Erythroblast (primary cell): ENCODE data around the gene DHX38.

Experiments
- DNase-seq, 2 experiments: peaks; one replicate each; lab custom pipeline; 2025; lab: John Stamatoyannopoulos, UW
- GATA1 ChIP-seq: IDR thresholded peaks from 2 replicates; pipeline ENCODE4 v1.6.1; 2011; ENCODE audit warnings: low read depth, mild to moderate bottlenecking, control low read depth, low read length, moderate library complexity
- POLR2A ChIP-seq: IDR thresholded peaks from 2 replicates; pipeline ENCODE4 v1.6.1; 2011; ENCODE audit warnings: mild to moderate bottlenecking, low read length

The DHX38 gene

GRCh38 chr16:72122916-72123315 is 29.3 kb downstream of the DHX38 start:
- TF ChIP-seq GATA1 (no peak), POLR2A (no peak)

GRCh38 chr16:72123426-72123825 is 29.8 kb downstream of the DHX38 start:
- TF ChIP-seq GATA1 = no peak
- TF ChIP-seq POLR2A = no peak
- DNase-seq = no peak

More at GRCh38 chr16:72122916-72123315, 29.3 kb downstream of the DHX38 start:
- no peak for DNase-seq

GRCh38 chr16:72124148-72124547 is 30.5 kb downstream of the DHX38 start:
- no peak for DNase-seq
- TF ChIP-seq POLR2A = no peak
- no peak for TF ChIP-seq GATA1

GRCh38 chr16:72124761-72125634 is 31.4 kb downstream of the DHX38 start:
- peak; percentile 60 to 81 for DNase-seq
- TF ChIP-seq GATA1 (no peak), POLR2A (no peak)

- TF ChIP-seq POLR2A (no peak), GATA1 (no peak)
- DNase-seq = no peak
Observed at GRCh38 chr16:72125635-72126428, 32.2 kb downstream of the DHX38 start.

- TF ChIP-seq POLR2A (no peak), GATA1 (no peak)
- no peak for DNase-seq
Observed at GRCh38 chr16:72126429-72126765, 32.8 kb downstream of the DHX38 start.

- no peak for DNase-seq
- TF ChIP-seq GATA1 (no peak), POLR2A (no peak)
Observed at GRCh38 chr16:72128701-72129100, 35.1 kb downstream of the DHX38 start.

GRCh38 chr16:72129976-72130656 is 36.5 kb downstream of the DHX38 start:
- TF ChIP-seq POLR2A (no peak), GATA1 (no peak)
- DNase-seq = no peak

- DNase-seq = no peak
- TF ChIP-seq GATA1 (no peak), POLR2A (no peak)
Observed at GRCh38 chr16:72131036-72131435, 37.4 kb downstream of the DHX38 start.

- no peak for DNase-seq
- no peak for TF ChIP-seq POLR2A
- TF ChIP-seq GATA1 = no peak
Observed at GRCh38 chr16:72132726-72133125, 39.1 kb downstream of the DHX38 start.

GRCh38 chr16:72134507-72134906 is 40.9 kb downstream of the DHX38 start:
- TF ChIP-seq POLR2A (no peak), GATA1 (no peak)

GRCh38 chr16:72137380-72138063 is 43.9 kb downstream of the DHX38 start:
- TF ChIP-seq GATA1 = no peak
- no peak for TF ChIP-seq POLR2A
- no peak for DNase-seq

More at GRCh38 chr16:72134507-72134906, 40.9 kb downstream of the DHX38 start:
- no peak for DNase-seq

GRCh38 chr16:72138064-72138572 is 44.5 kb downstream of the DHX38 start:
- TF ChIP-seq GATA1 (no peak), POLR2A (no peak)
- DNase-seq = no peak

- DNase-seq = no peak
- TF ChIP-seq GATA1 = no peak
- TF ChIP-seq POLR2A = no peak
Observed at GRCh38 chr16:72139908-72140307, 46.3 kb downstream of the DHX38 start.
